Middle frontal gyrus (tissue), 1 donor: ENCODE results near the gene CENPU.
"Not testable (repeated sequence)": the region's sequence is repeated elsewhere in the genome, so short reads cannot be mapped to it uniquely, and the experiment has no call there.

ENCODE experiments used
- DNase-seq: peaks from one replicate; pipeline ENCODE4 v3.0.0-alpha.2; 2015; ENCODE audit warnings: low spot score; ENCODE audit errors: extremely low spot score

Gene CENPU

GRCh38 chr4:184752496-184753275 lies 18.8 kb upstream of the CENPU start:
- DNase-seq, result no peak

- DNase-seq, result no peak
Measured at GRCh38 chr4:184751585-184751956, 17.7 kb upstream of the CENPU start.

- no peak for DNase-seq
Measured at GRCh38 chr4:184750926-184751584, 17.2 kb upstream of the CENPU start.

DNA sequence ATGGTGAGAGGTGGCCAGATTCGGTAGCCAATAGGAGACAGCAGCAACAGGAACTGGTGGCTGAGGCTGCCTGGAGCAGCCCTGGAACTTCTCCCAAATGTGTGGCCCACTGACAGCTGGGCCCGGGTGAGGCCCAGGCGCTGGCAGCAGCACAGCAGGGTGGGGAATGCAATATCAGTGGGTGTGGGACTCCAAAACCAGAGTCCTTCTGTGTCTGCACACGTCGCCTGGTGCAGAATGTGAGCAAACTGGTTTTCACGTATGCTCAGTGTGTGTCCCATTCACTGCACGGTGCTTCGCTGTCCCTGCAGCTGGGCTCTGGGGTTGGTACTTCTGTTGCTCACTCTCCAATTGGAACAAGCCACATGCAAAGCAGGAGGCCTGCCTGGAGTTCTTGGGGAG lies 14.4 kb upstream of the CENPU start:
- DNase-seq, result no peak

DNA sequence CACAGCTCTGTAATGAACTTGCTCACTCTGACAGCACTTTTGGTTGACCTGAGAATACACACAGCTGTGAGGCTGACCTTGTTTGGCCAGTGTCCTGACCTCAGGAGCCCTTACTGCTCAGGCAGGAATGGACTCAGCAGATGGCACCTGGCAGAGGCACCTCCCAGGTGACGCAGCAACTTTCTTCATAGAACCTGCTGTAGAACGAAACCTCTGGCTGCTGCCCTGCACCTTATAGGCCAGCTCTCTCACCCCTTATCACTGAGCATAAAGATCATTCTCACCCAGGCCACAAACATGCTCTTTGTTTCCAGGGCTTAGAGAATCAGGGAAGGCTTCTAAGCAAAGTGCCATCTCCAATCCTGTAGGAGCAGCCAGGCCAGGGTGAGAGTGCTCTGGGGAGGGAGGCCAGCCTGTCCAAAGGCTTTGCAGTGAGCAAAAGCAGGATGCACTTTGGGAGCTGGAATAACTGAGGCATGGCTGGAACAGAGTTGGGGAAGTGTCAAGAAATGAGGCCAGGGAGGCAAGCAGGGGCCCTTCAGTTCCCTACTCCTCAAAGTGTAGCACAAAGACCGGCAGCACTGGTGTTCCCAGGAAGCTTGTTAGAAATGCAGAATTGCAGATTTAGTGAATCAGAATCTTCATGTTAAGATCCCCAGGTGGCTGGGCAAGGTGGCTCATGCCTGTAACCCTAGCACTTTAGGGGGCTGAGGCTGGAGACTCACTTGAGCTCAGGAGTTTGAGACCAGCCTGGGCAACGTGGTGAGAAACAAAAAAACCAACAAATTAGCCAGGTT lies 13.3 kb upstream of the CENPU start:
- no peak for DNase-seq

- peak; percentile 41 for DNase-seq
Measured at GRCh38 chr4:184745831-184746795, 12.2 kb upstream of the CENPU start.

- no peak for DNase-seq
Measured at GRCh38 chr4:184744236-184744635, 10.3 kb upstream of the CENPU start.

DNA sequence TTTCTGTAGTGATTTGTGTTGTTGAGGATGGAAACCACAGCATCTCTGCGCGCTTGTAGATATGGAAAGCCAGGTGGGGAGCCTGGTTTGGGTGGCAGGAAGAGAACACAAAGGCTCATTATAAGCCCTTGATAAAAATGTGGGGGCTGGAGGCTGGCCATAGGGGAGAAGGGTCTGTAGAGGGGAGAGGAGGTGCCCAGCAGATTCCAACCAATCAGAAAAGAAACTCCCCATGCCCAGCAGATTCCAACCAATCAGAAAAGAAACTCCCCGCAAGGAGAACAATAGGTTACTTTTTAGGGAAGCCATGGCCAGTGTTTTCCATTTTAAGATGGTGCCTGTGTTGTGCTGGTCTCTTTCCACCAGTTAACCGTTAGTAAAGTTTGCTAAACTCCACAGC lies 9.8 kb upstream of the CENPU start:
- DNase-seq, result no peak

- not testable (repeated sequence) for DNase-seq
Measured at GRCh38 chr4:184741651-184742050, 7.8 kb upstream of the CENPU start.

GRCh38 chr4:184740980-184741391 lies 7.1 kb upstream of the CENPU start:
- DNase-seq, result no peak

GRCh38 chr4:184739575-184739974 lies 5.7 kb upstream of the CENPU start:
- DNase-seq, result not testable (repeated sequence)

- DNase-seq, result no peak
Measured at GRCh38 chr4:184734758-184735157, 862 bp upstream of the CENPU start.

DNA sequence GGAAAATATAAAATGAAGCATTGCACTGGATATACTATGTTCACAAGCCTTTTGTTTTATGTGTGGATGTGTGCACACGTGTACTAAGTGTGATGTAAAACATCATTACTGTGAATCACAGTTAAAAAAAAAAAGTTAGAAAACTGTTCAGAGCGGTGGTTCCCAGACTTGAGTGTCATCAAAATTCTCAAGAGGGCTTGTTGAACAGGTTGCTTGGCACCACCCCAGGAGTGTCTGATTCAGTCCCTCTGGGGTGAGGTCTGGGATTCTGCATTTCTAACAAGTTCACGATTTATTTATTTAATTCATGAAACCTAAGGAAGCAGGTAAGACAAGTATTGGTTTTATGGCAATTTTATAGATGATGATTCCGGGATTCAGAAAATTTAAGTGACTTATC lies 1.8 kb downstream of the CENPU start:
- no peak for DNase-seq

GRCh38 chr4:184731056-184731455 lies 2.8 kb downstream of the CENPU start:
- DNase-seq, result no peak

DNA sequence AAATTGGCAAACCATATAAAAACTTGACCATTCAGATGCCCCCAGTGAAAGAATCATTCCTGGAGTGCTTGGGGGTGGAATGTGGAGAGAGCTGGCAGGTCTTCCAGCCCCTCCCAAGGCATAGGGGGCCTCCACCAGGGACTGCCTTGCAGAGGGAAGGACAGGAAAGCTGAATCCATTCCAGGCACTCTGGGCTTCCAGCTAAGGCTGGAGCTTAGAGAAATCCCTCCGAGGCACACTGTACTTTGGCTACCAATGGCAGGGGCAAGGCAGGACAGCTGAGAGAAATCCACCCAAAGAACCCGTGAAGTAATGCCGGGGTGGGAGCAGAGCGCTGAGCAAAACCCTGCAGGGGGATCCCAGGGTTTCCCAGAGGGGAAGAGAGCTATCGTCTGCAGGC lies 4.0 kb downstream of the CENPU start:
- DNase-seq, result no peak

GRCh38 chr4:184728858-184729257 lies 5.0 kb downstream of the CENPU start:
- no peak for DNase-seq

GRCh38 chr4:184727430-184727829 lies 6.5 kb downstream of the CENPU start:
- no peak for DNase-seq

GRCh38 chr4:184722798-184723197 lies 11.1 kb downstream of the CENPU start:
- DNase-seq, result no peak

DNA sequence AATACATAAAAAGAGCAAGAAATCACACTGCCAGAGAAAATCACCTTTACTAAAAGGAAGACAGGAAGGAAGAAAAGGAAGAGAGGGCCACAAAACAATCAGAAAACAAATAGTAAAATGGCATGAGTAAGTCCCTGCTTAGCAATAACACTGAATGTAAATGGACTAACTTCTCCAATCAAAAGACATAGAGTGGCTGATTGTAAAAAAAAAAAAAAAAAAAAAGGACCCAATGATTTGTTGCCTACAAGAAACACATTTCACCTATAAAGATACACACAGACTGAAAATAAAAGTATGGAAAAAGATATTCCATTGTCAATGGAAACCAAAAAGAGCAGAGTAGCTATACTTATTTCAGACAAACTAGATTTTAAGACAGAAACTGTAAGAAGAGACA lies 12.6 kb downstream of the CENPU start:
- no peak for DNase-seq

DNA sequence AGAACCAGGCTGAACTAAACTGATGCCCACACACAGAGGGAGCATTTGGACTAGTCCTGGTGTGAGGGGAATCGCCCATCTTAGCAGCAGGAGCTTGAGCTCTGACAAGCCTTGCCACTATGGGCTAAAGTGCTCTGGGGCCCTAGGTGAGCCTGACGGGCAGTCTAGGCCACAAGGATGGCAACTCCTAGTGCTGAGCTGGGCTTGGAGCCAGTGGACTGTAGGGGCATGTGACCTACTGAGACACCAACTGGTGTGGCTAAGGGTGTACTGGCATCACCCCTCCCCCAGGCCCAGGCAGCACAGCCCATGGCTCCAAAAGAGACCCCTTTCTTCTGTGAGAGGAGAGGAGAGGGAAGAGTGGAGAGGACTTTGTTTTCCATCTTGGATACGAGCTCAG lies 14.5 kb downstream of the CENPU start:
- DNase-seq, result no peak

GRCh38 chr4:184715526-184715925 lies 18.4 kb downstream of the CENPU start:
- DNase-seq, result no peak
